ENCODE measurements around the gene PDE5A.

PDE5A gene

DNA sequence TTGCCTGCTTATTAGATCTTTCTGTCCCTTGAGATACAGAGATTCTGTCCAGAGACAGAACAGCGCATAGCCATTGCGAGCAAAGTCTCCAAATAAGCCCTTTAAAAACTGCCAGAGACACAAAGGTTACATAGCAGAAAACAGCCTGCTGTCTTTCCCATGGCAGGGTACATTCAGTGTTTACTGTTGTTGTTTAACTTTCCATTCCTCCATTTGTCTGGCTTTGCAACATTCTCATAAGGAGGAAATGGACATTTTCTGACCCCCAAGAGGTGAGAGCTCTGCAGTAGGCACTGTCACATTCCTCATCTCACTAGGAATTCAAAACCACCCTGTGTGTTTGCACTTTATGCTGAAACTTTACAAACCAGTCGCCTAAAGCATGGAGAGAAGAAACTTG is 48.3 kb downstream of the PDE5A start:
- ATAC-seq: no peak

GRCh38 chr4:119579823-119580222 is 48.8 kb downstream of the PDE5A start:
- no peak for ATAC-seq

DNA sequence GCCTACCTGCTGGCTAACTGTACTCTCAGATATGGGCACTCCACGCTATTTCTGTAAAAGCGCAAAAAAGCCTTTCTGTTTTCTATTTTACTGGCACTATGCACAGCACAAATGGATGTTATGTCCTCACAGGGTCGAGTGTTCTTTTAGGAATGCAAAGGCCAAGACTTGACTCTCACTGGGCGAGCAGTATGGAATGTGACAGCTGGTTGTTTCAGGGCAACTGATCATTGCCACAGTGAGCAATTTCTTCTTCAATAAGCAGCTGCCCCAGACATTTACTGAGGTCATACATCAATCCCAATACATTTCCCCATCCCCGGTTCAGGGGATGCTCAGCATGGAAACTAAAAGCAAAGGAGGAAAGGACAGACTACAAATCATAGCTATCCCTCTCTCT is 58.2 kb downstream of the PDE5A start:
- ATAC-seq: no peak

GRCh38 chr4:119564106-119564505 is 64.5 kb downstream of the PDE5A start:
- no peak for ATAC-seq

DNA sequence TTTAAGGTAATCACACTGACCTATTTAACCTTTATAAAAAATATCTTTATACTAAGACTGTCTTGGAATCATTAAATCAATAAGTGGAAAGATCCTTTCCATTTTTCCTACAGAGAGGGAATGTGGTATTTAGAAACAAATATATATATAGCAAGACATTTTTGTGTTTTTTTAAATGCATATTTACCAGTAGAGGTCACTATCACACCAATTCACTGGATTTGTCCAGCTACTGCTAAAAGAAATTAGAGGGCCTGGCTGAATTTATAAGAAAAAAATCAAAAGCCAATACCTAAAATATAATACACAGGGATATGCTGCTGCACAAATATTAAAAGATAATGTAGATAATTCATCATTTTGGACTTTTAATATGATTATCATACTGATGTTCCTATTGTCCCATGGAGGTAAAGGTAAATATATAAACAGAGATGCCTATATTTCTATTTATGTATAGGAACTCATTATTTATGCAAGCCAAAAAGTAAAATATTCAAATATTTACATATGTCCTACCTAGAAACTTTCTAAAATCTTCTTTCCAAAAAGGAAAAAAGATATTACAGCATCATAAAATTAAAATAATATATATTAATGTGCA is 69.5 kb downstream of the PDE5A start:
- no peak for ATAC-seq

DNA sequence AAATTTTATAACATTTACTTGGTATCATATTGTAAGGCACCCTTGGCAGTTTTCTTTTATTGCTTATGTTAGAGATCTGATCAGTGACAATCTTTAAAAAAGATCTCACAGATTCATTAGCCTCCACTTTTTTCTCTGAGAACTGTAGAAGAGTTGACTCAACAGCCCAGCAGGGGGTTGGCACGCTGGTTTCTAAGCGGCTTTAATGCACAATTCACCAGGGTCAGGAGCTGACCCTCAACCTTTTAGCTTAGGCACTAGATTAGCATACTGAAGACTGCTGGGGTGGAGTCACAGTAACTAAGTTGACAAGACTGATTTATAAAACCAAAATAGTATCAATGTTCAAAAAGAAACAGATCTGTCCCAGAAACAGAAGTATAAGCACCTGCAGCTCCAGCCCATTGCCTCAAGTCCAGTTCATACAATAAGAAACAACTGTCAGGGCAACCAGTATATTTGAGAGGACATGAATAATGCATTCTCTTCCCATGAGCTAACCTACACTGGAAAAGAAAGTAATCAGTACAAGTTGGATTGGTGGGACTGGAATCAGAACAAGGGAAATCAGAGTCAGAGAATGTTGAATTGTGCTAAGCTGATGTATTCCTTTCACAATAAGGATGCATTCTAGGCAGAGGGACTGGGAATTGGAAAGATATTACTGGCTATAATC is 77.6 kb downstream of the PDE5A start:
- no peak for ATAC-seq

GRCh38 chr4:119549639-119550038 is 79.0 kb downstream of the PDE5A start:
- no peak for ATAC-seq

- ATAC-seq: no peak
These were observed 84.8 kb downstream of the PDE5A start for GRCh38 chr4:119543779-119544178.

- no peak for ATAC-seq
These were observed 85.4 kb downstream of the PDE5A start for GRCh38 chr4:119543187-119543586.

GRCh38 chr4:119540249-119540648 is 88.4 kb downstream of the PDE5A start:
- ATAC-seq: peak in 1 of 2 donors; percentile 17

GRCh38 chr4:119537586-119537985 is 91.0 kb downstream of the PDE5A start:
- ATAC-seq: no peak

GRCh38 chr4:119536572-119537528 is 91.8 kb downstream of the PDE5A start:
- ATAC-seq: no peak

GRCh38 chr4:119532319-119532718 is 96.3 kb downstream of the PDE5A start:
- ATAC-seq: no peak

DNA sequence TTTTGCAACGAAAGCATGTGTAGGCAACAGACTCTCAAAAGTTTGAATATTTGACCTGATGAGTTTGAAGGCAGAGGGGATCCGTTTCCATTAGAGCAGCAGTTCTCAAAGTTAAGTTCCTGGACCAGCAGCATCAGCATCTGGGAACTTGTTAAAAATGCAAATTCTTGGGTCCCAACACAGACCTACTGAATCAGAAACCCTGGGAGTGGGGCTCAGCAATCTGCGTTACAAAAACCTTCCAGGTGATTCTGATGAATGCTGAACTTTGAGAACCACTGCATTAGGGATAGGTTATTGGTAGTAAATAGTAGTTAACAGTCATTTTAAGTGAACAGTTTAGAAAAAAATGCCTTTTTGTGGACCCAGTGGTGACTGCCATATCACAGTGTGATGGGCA is 98.8 kb downstream of the PDE5A start:
- ATAC-seq: no peak

GRCh38 chr4:119526786-119527550 is 101.6 kb downstream of the PDE5A start:
- no peak for ATAC-seq

- no peak for ATAC-seq
These were observed 102.6 kb downstream of the PDE5A start for GRCh38 chr4:119525771-119526712.

DNA sequence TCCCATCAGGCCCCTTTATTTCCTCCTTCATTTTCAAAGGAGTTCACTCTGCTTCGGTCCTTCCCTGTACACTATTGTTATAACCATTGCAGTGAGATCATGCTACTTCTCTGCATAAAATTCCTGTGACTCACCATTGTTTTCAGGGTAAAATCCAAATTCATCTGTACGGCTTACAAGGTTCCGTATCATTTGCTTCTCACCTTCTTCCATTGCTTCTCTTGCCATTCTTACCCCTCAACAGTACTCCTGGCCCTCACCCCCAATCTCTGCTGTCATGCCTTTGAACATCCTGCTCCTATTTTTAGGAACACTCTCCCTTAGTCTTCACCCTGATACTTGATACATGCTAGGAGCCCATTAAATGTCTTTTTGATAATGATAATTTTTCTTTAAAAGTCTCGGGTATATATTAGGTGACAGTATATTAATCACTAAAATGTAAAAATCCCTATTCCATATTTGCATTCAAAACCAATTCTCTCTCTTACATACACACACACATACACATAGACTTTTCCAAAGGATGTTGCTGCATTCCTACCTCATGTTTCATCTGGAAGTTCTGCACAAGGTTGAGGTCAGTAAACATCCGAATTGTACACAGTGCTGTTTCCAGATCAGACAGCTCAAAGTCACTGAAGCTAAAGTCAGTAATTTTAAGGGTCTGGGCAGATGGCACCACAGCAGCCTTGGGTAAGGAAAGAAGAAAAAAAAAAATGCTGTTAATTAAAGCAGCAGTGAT is 103.4 kb downstream of the PDE5A start:
- no peak for ATAC-seq

DNA sequence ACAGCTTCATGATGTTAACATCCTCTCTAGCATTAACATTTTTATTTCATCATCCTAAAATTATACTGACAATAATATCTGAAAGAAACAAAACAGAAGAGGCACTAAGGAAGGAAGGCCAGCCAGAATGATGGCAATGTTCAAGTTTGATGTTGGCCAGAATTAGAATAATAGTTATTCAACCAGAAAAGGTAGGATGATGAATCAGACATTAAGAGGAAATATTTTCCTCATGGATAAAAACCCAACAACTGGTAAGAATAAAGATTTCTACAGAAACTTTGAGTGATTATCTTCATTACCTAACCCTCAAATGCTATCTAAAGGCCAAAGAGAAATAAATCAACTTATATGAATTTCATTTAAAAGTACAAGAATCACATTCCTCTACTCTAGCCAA is 105.2 kb downstream of the PDE5A start:
- no peak for ATAC-seq

GRCh38 chr4:119521268-119521667 is 107.3 kb downstream of the PDE5A start:
- ATAC-seq: no peak

DNA sequence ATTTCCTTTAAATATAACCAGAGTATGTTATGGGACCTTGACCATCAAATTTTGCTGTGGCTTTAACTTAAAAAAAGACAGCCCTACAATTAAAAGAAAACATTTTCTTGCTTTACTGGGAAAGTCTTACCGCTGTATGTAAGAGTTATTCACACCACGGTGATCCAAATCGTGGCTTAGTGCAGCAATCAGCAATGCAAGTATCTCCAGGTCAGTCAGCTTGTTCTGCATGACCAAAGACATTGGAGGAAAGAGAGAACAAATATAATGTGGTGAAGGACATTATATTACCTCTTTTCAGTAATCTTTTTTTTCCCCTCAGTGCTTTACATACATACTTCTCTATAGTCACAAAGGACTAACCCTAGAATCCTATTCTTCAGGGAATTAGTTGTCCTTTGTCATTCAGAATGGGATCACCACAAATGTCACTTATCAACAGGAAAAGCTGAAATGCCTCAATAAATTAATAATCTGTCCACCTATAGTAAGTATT is 109.6 kb downstream of the PDE5A start:
- no peak for ATAC-seq
